ENCODE data around the gene TBCD.

GRCh38 chr17:82920715-82921114 is 168.8 kb downstream of the TBCD start:
- TF ChIP-seq, protein P1, sequence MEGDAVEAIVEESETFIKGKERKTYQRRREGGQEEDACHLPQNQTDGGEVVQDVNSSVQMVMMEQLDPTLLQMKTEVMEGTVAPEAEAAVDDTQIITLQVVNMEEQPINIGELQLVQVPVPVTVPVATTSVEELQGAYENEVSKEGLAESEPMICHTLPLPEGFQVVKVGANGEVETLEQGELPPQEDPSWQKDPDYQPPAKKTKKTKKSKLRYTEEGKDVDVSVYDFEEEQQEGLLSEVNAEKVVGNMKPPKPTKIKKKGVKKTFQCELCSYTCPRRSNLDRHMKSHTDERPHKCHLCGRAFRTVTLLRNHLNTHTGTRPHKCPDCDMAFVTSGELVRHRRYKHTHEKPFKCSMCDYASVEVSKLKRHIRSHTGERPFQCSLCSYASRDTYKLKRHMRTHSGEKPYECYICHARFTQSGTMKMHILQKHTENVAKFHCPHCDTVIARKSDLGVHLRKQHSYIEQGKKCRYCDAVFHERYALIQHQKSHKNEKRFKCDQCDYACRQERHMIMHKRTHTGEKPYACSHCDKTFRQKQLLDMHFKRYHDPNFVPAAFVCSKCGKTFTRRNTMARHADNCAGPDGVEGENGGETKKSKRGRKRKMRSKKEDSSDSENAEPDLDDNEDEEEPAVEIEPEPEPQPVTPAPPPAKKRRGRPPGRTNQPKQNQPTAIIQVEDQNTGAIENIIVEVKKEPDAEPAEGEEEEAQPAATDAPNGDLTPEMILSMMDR (IDR thresholded peaks at IDR 0.05), result no peak
- TF ChIP-seq POLR2A (IDR thresholded peaks at IDR 0.05), result no peak
